Left ventricle myocardium inferior (tissue), 1 donor: ENCODE measurements around the gene COL16A1. TPM values are rescaled to one million over a fixed set of nuclear protein-coding genes. Genes with fewer than 3 reads are reported as not detected.

Source experiments
- DNase-seq: peaks from one replicate; pipeline ENCODE4 v3.0.0-alpha.2; 2020
- H3K27ac ChIP-seq: fragments of 200-600 bp; replicated peaks from 2 replicates; pipeline ENCODE4 v1.8.0; 2021
- H3K27me3 ChIP-seq: fragments of 200-600 bp; 2 replicates; pipeline ENCODE4 v1.8.0; 2021; ENCODE audit warnings: low read depth
- H3K36me3 ChIP-seq: fragments of 200-600 bp; 2 replicates; pipeline ENCODE4 v1.8.0; 2021
- H3K4me1 ChIP-seq: fragments of 200-600 bp; 2 replicates; pipeline ENCODE4 v1.8.0; 2021
- H3K4me3 ChIP-seq: fragments of 200-600 bp; 2 replicates; pipeline ENCODE4 v1.8.0; 2021; ENCODE audit warnings: mild to moderate bottlenecking, moderate library complexity
- H3K9me3 ChIP-seq: fragments of 200-600 bp; replicated peaks from 2 replicates; pipeline ENCODE4 v1.8.0; 2021
- CTCF ChIP-seq: fragments of 200-600 bp; IDR thresholded peaks from 2 replicates; pipeline ENCODE4 v1.8.0; 2021; ENCODE audit warnings: antibody characterized with exemption, mild to moderate bottlenecking, borderline replicate concordance
- intact Hi-C: fragments of 100-400 bp; cut with micrococcal nuclease; formaldehyde crosslinking; loops from one replicate; pipeline ENCODE4 v1.11.0; 2022
- total RNA-seq: library from RNA; stranded (reverse); fragmentation: NEBNext Ultra II Directional; extraction: Animal tissue kit (Norgen Biotek cat#: 25700); gene quantifications from one replicate; pipeline ENCODE4 v1.2.1, GENCODE V29; 2021
- donor health status: DM: no; HTN: yes; CAD: no; lungs with severe emphysema.

COL16A1 gene
- total RNA-seq, 1 donor from 2014 or later: 18.3 TPM

- Histone ChIP-seq H3K4me3 (no peak overlapping the region), H3K27ac (no peak overlapping the region), H3K4me1 (peaks cover 37% of the 10 kb centered on the region), H3K9me3 (no peaks in the 10 kb centered on the region), H3K27me3 (no peaks in the 10 kb centered on the region), H3K36me3 (no peaks in the 10 kb centered on the region)
- TF ChIP-seq CTCF: no peak
- DNase-seq: no peak
- intact Hi-C loops: no loop called here
Measured at GRCh38 chr1:31677401-31677800, 26.4 kb downstream of the COL16A1 start.

GRCh38 chr1:31675756-31676155, 28.1 kb downstream of the COL16A1 start:
- intact Hi-C loops: no loop called here
- DNase-seq: no peak
- H3K36me3 ChIP-seq: no peaks in the 10 kb centered on the region
- TF ChIP-seq CTCF: no peak
- H3K4me1 ChIP-seq: peaks cover 54% of the 10 kb centered on the region
- H3K27me3 ChIP-seq: no peaks in the 10 kb centered on the region
- peak overlapping the region; percentile 40 for H3K27ac ChIP-seq
- no peak overlapping the region for H3K4me3 ChIP-seq
- H3K9me3 ChIP-seq: no peaks in the 10 kb centered on the region

GRCh38 chr1:31675161-31675560, 28.7 kb downstream of the COL16A1 start:
- Histone ChIP-seq H3K27ac (peak overlapping the region; percentile 40), H3K36me3 (no peaks in the 10 kb centered on the region), H3K4me3 (peak overlapping the region; percentile 10), H3K4me1 (peaks cover 60% of the 10 kb centered on the region), H3K27me3 (no peaks in the 10 kb centered on the region), H3K9me3 (no peaks in the 10 kb centered on the region)
- no peak for TF ChIP-seq CTCF
- intact Hi-C loops: no loop called here
- no peak for DNase-seq

GRCh38 chr1:31674626-31675025, 29.2 kb downstream of the COL16A1 start:
- Histone ChIP-seq H3K4me3 (peak overlapping the region; percentile 10), H3K4me1 (peaks cover 65% of the 10 kb centered on the region), H3K9me3 (no peaks in the 10 kb centered on the region), H3K27me3 (no peaks in the 10 kb centered on the region), H3K36me3 (no peaks in the 10 kb centered on the region), H3K27ac (peak overlapping the region; percentile 40)
- TF ChIP-seq CTCF: no peak
- intact Hi-C loops: no loop called here
- no peak for DNase-seq

GRCh38 chr1:31673433-31673832, 30.4 kb downstream of the COL16A1 start:
- Histone ChIP-seq H3K4me1 (peaks cover 77% of the 10 kb centered on the region), H3K36me3 (no peaks in the 10 kb centered on the region), H3K4me3 (no peak overlapping the region), H3K27ac (peak overlapping the region; percentile 54), H3K9me3 (no peaks in the 10 kb centered on the region), H3K27me3 (no peaks in the 10 kb centered on the region)
- DNase-seq: no peak
- TF ChIP-seq CTCF: no peak
- intact Hi-C loops: no loop called here

GRCh38 chr1:31672986-31673385, 30.8 kb downstream of the COL16A1 start:
- TF ChIP-seq CTCF: no peak
- peaks cover 77% of the 10 kb centered on the region for H3K4me1 ChIP-seq
- no peak overlapping the region for H3K4me3 ChIP-seq
- DNase-seq: peak; percentile 32
- H3K27me3 ChIP-seq: no peaks in the 10 kb centered on the region
- no peaks in the 10 kb centered on the region for H3K36me3 ChIP-seq
- intact Hi-C loops: no loop called here
- H3K27ac ChIP-seq: peak overlapping the region; percentile 54
- no peaks in the 10 kb centered on the region for H3K9me3 ChIP-seq
